Lower lobe of right lung (tissue), 2 donors: ENCODE data around the gene PNCK. TPM values are rescaled to one million over a fixed set of nuclear protein-coding genes. Genes with fewer than 3 reads are reported as not detected.
A peak's percentile ranks its signal among the peaks of the same experiment; 100 is the strongest.
"Not testable (repeated sequence)": the region's sequence is repeated elsewhere in the genome, so short reads cannot be mapped to it uniquely, and the experiment has no call there.

Experiments
- ATAC-seq, 2 donors: fragments of 200-7000 bp; cut with Tn5 transposase; one replicate each; pipeline ENCODE4 v1.9.1; 2020 to 2022; ENCODE audit warnings: mild to moderate bottlenecking in 2 of 2, moderate library complexity in 2 of 2
- DNase-seq: peaks from one replicate; pipeline ENCODE4 v3.0.0-alpha.2; 2020
- H3K27ac ChIP-seq: fragments of 200-600 bp; one replicate; pipeline ENCODE4 v1.8.0; 2022
- H3K27me3 ChIP-seq: fragments of 200-600 bp; one replicate; pipeline ENCODE4 v1.8.0; 2022; ENCODE audit warnings: low read depth
- H3K36me3 ChIP-seq: fragments of 200-600 bp; one replicate; pipeline ENCODE4 v1.8.0; 2022; ENCODE audit warnings: mild to moderate bottlenecking
- H3K4me1 ChIP-seq: fragments of 200-600 bp; one replicate; pipeline ENCODE4 v1.8.0; 2022
- H3K4me3 ChIP-seq: fragments of 200-600 bp; one replicate; pipeline ENCODE4 v1.8.0; 2022; ENCODE audit warnings: mild to moderate bottlenecking
- H3K9me3 ChIP-seq: fragments of 200-600 bp; one replicate; pipeline ENCODE4 v1.8.0; 2022
- intact Hi-C: fragments of 100-400 bp; cut with DNase I; formaldehyde crosslinking; loops from one replicate; pipeline ENCODE4 v1.11.0; 2022
- total RNA-seq: library from RNA; stranded (reverse); fragmentation: NEBNext Ultra II Directional; extraction: Animal tissue kit (Norgen Biotek cat#: 25700); gene quantifications from one replicate; pipeline ENCODE4 v1.2.1, GENCODE V29; 2021
- TF ChIP-seq, protein P1 (sequence below): fragments of 200-600 bp; IDR thresholded peaks from one replicate; pipeline ENCODE4 v1.8.0; 2022; ENCODE audit warnings: antibody characterized with exemption, mild to moderate bottlenecking
- donor health status: DM: no; HTN: yes; CAD: no; lungs with severe emphysema.

Gene PNCK
- total RNA-seq, 1 donor from 2014 or later = not detected

- Histone ChIP-seq H3K4me1 (no peaks in the 10 kb centered on the region), H3K36me3 (peaks cover 34% of the 10 kb centered on the region), H3K9me3 (no peaks in the 10 kb centered on the region), H3K4me3 (no peak overlapping the region), H3K27ac (no peak overlapping the region), H3K27me3 (no peaks in the 10 kb centered on the region)
- ATAC-seq (no peak), DNase-seq (no peak)
- intact Hi-C loops = no loop called here
- TF ChIP-seq, protein P1, sequence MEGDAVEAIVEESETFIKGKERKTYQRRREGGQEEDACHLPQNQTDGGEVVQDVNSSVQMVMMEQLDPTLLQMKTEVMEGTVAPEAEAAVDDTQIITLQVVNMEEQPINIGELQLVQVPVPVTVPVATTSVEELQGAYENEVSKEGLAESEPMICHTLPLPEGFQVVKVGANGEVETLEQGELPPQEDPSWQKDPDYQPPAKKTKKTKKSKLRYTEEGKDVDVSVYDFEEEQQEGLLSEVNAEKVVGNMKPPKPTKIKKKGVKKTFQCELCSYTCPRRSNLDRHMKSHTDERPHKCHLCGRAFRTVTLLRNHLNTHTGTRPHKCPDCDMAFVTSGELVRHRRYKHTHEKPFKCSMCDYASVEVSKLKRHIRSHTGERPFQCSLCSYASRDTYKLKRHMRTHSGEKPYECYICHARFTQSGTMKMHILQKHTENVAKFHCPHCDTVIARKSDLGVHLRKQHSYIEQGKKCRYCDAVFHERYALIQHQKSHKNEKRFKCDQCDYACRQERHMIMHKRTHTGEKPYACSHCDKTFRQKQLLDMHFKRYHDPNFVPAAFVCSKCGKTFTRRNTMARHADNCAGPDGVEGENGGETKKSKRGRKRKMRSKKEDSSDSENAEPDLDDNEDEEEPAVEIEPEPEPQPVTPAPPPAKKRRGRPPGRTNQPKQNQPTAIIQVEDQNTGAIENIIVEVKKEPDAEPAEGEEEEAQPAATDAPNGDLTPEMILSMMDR = no peak
Measured at GRCh38 chrX:153700376-153700945, 26.8 kb upstream of the PNCK start.

- H3K27me3 ChIP-seq, H3K4me1 ChIP-seq, intact Hi-C loops, H3K27ac ChIP-seq, ATAC-seq, DNase-seq, H3K9me3 ChIP-seq, H3K4me3 ChIP-seq: not testable (repeated sequence)
- H3K36me3 ChIP-seq = peaks cover 34% of the 10 kb centered on the region
Measured at GRCh38 chrX:153699784-153700371, 26.3 kb upstream of the PNCK start.

GRCh38 chrX:153699210-153699783 is 25.7 kb upstream of the PNCK start:
- H3K4me3 ChIP-seq, H3K27me3 ChIP-seq, H3K9me3 ChIP-seq, H3K4me1 ChIP-seq, DNase-seq, H3K27ac ChIP-seq, intact Hi-C loops: not testable (repeated sequence)
- H3K36me3 ChIP-seq = peaks cover 29% of the 10 kb centered on the region
- peak in 1 of 2 donors; percentile 4 for ATAC-seq

DNA sequence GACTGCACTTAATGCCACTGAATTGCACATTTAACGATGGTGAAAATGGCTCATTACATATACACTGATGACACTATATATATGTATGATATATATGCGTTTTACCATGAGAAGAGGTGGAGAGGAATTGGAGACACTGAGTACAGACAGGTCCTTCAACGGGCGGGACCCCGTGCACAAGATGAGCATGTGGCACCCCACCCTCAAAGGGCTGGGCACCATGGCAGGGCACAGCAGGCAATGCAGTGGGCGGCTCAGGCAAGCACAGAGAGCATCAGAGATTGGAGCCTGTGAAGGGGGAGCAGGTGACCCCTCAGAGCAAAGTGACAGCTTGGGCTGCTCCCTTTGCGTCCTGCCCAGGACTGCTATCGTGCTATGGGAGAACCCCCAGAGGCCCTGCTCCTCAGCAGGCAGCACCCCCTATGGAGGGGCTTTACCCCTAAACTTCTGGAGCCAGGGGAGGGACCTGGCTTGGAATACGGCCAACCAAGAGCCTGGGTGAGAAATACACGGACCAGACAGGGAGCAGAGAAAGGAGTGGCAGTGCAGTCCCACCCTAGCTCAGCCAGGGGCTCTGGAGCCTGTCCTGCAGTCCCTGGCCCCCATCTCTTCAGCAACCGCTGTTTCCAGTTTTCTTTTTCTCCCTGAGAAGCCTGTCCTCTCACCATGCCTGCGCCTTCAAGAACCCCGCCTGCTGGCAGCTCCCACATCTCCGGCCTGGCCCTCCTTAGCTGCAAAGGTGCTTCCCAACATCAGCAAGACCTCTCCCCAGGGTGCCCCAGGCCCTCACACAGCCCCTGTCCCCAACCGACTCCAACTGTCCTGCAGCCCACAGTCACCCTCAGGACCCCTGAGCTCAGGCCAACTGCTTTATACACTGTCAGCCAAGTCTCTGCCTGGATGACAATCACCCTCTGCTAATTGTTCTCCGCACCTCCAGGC is 24.6 kb upstream of the PNCK start:
- H3K27ac ChIP-seq = no peak overlapping the region
- H3K36me3 ChIP-seq = peaks cover 22% of the 10 kb centered on the region
- TF ChIP-seq, protein P1 = no peak

DNA sequence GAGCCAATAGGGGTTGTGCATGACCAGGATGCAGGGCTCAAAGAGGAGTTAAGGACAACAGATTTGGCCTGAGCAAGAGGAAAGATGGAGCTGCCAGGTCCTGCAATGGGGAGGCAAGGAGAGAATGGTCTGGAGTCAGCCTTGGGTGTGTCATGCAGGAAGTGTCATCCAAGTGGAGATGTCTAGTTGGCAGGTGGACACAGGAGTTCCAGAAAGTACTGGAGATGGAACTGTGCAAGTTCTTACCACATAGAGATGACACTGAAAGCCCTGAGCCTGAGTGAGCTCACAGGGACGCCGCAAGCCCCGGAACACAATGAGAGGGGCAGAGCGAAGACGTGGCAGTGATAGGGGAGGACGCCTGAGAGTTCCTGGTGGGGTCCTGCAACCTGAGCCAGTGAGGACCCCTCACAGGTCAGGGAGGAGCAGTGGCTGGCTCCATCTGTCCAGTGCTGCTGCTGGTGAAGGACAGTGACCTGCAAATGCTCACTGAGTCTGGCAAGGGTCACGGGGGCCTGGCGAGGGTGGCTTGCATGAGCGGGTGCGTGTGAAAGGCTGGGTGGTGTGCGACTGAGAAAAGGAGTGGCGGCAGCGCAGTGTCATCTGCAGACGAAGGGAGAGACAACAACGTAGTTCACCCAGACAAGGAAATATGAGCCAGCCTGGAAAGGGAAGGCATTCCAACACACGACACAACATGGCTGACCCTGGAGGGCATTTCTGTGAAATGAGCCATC is 23.5 kb upstream of the PNCK start:
- H3K27me3 ChIP-seq, H3K9me3 ChIP-seq, H3K4me1 ChIP-seq, H3K4me3 ChIP-seq, intact Hi-C loops, ATAC-seq, DNase-seq, H3K27ac ChIP-seq: not testable (repeated sequence)
- peaks cover 14% of the 10 kb centered on the region for H3K36me3 ChIP-seq

More for the DNA sequence above, 24.6 kb upstream of the PNCK start:
- DNase-seq (no peak), ATAC-seq (no peak)
- H3K4me3 ChIP-seq = no peak overlapping the region
- H3K9me3 ChIP-seq = no peaks in the 10 kb centered on the region
- H3K27me3 ChIP-seq = no peaks in the 10 kb centered on the region
- no peaks in the 10 kb centered on the region for H3K4me1 ChIP-seq
- intact Hi-C loops = no loop called here

- H3K4me1 ChIP-seq, H3K4me3 ChIP-seq, intact Hi-C loops, DNase-seq, H3K27ac ChIP-seq, H3K27me3 ChIP-seq, H3K36me3 ChIP-seq, ATAC-seq, H3K9me3 ChIP-seq: not testable (repeated sequence)
Measured at GRCh38 chrX:153696538-153696937, 22.9 kb upstream of the PNCK start.

- Histone ChIP-seq H3K4me1 (no peaks in the 10 kb centered on the region), H3K36me3 (peaks cover 3% of the 10 kb centered on the region), H3K9me3 (no peaks in the 10 kb centered on the region), H3K27ac (no peak overlapping the region), H3K4me3 (no peak overlapping the region), H3K27me3 (no peaks in the 10 kb centered on the region)
- TF ChIP-seq, protein P1 = no peak
- DNase-seq = no peak
- intact Hi-C loops = no loop called here
- ATAC-seq = no peak
Measured at GRCh38 chrX:153696100-153696499, 22.5 kb upstream of the PNCK start.
